SU-DHL-6 (cell line): ENCODE data around the gene HOMER2.

Experiments
- H2AFZ ChIP-seq: fragments of 200-600 bp; sonication (generic); 2 replicates; pipeline ENCODE4 v1.6.1; 2014; ENCODE audit warnings: low read depth, mild to moderate bottlenecking, moderate library complexity, mixed read lengths, antibody characterized with exemption, low read length; ENCODE audit not compliant: severe bottlenecking
- H3F3A ChIP-seq: fragments of 200-600 bp; shearing (Covaris generic); 2 replicates; pipeline ENCODE4 v1.6.0; 2016; ENCODE audit warnings: antibody characterized with exemption, mild to moderate bottlenecking; ENCODE audit not compliant: insufficient read depth
- H3K27ac ChIP-seq: fragments of 200-600 bp; sonication (generic); 2 replicates; pipeline ENCODE4 v1.5.1; 2016; ENCODE audit warnings: low read depth, mild to moderate bottlenecking, low read length, moderate library complexity, mixed read lengths
- H3K27me3 ChIP-seq: fragments of 200-600 bp; sonication (generic), shearing (Covaris generic); 2 replicates; pipeline ENCODE4 v1.6.0; 2014; ENCODE audit warnings: mild to moderate bottlenecking, low read length
- H3K36me3 ChIP-seq: fragments of 200-600 bp; sonication (generic); 2 replicates; pipeline ENCODE4 v1.6.1; 2014; ENCODE audit warnings: mild to moderate bottlenecking, low read length, mixed read lengths
- H3K4me2 ChIP-seq: fragments of 300-600, 200-600 bp; shearing (Covaris generic), sonication (generic); 2 replicates; pipeline ENCODE4 v1.6.0; 2014; ENCODE audit warnings: low read length, low read depth, mild to moderate bottlenecking; ENCODE audit not compliant: poor library complexity, severe bottlenecking
- H3K4me3 ChIP-seq: fragments of 200-600 bp; sonication (generic); 2 replicates; pipeline ENCODE4 v1.5.1; 2014; ENCODE audit warnings: antibody characterized with exemption, low read length, mild to moderate bottlenecking, mixed read lengths; ENCODE audit not compliant: insufficient read depth, poor library complexity, severe bottlenecking
- H3K79me2 ChIP-seq: fragments of 200-600 bp; sonication (generic); 2 replicates; pipeline ENCODE4 v1.6.1; 2014; ENCODE audit warnings: mild to moderate bottlenecking, low read length, moderate library complexity; ENCODE audit not compliant: insufficient read depth
- H3K9ac ChIP-seq: fragments of 200-600 bp; sonication (generic); 2 replicates; pipeline ENCODE4 v1.7.0; 2014; ENCODE audit warnings: mild to moderate bottlenecking, low read length
- H3K9me2 ChIP-seq: fragments of 200-600 bp; sonication (generic); replicated peaks from 2 replicates; pipeline ENCODE4 v1.6.1; 2014; ENCODE audit warnings: low read length; ENCODE audit not compliant: insufficient read depth
- H3K9me3 ChIP-seq: fragments of 200-600 bp; sonication (generic); 2 replicates; pipeline ENCODE4 v1.6.1; 2014; ENCODE audit warnings: low read length, mixed read lengths; ENCODE audit not compliant: insufficient read depth
- H4K20me1 ChIP-seq: fragments of 200-600 bp; sonication (generic); 2 replicates; pipeline ENCODE4 v1.6.1; 2014; ENCODE audit warnings: low read depth, mild to moderate bottlenecking, antibody characterized with exemption, low read length, moderate library complexity, mixed read lengths
- EZH2phosphoT487 ChIP-seq: fragments of 200-600 bp; sonication (generic), shearing (Covaris generic); conservative IDR thresholded peaks from 2 replicates; pipeline ENCODE4 v1.6.1; 2018; ENCODE audit warnings: mild to moderate bottlenecking, antibody characterized with exemption, low read length, moderate library complexity, mixed read lengths
- TF ChIP-seq, protein P1 (sequence below): fragments of 200-600 bp; sonication (generic); IDR thresholded peaks from one replicate; pipeline ENCODE4 v1.5.1; 2017; ENCODE audit warnings: antibody characterized with exemption, mild to moderate bottlenecking, low read length, moderate library complexity; ENCODE audit not compliant: insufficient read depth, poor library complexity, severe bottlenecking

Gene HOMER2

DNA sequence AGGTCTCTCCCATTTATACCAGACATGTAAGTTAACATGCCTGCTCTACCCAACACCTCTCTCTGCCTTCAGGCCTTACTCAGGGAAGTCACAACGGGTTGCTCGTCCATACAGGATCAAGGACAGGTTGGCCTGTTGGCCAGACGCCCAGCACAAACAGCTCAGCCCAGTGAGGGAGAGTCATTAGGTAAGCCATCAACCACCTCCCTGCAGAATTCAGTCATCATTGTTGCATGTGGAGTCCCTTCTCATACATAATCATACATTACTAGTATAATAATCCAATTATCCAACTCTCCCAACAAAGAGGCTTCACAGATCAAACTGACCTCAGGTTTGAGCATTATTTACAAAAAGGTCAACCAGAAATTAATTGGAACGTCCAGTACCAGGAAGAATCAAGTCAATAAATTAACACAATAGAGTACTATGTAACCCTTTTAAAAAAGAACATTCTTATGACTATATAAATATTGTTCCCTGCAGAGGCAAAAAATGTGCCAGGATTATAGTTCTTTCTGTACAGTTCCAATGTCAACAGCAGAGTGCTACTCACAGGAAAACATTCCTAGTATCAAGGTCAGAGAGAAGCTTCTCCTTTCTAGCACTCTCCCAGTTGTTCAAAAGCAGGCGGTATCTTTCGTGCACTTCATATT is 33.2 kb downstream of the HOMER2 start:
- Histone ChIP-seq H3K27me3 (no peaks in the 10 kb centered on the region), H3F3A (no peaks in the 10 kb centered on the region), H3K9me3 (no peaks in the 10 kb centered on the region), H3K36me3 (no peaks in the 10 kb centered on the region), H3K4me2 (no peak overlapping the region), H3K9ac (no peak overlapping the region), H3K79me2 (no peaks in the 10 kb centered on the region), H3K4me3 (no peak overlapping the region), H2AFZ (no peak overlapping the region), H3K27ac (no peak overlapping the region), H4K20me1 (no peaks in the 10 kb centered on the region), H3K9me2 (no peaks in the 10 kb centered on the region)
- TF ChIP-seq, protein P1, sequence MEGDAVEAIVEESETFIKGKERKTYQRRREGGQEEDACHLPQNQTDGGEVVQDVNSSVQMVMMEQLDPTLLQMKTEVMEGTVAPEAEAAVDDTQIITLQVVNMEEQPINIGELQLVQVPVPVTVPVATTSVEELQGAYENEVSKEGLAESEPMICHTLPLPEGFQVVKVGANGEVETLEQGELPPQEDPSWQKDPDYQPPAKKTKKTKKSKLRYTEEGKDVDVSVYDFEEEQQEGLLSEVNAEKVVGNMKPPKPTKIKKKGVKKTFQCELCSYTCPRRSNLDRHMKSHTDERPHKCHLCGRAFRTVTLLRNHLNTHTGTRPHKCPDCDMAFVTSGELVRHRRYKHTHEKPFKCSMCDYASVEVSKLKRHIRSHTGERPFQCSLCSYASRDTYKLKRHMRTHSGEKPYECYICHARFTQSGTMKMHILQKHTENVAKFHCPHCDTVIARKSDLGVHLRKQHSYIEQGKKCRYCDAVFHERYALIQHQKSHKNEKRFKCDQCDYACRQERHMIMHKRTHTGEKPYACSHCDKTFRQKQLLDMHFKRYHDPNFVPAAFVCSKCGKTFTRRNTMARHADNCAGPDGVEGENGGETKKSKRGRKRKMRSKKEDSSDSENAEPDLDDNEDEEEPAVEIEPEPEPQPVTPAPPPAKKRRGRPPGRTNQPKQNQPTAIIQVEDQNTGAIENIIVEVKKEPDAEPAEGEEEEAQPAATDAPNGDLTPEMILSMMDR, result no peak
- TF ChIP-seq EZH2phosphoT487, result no peak

DNA sequence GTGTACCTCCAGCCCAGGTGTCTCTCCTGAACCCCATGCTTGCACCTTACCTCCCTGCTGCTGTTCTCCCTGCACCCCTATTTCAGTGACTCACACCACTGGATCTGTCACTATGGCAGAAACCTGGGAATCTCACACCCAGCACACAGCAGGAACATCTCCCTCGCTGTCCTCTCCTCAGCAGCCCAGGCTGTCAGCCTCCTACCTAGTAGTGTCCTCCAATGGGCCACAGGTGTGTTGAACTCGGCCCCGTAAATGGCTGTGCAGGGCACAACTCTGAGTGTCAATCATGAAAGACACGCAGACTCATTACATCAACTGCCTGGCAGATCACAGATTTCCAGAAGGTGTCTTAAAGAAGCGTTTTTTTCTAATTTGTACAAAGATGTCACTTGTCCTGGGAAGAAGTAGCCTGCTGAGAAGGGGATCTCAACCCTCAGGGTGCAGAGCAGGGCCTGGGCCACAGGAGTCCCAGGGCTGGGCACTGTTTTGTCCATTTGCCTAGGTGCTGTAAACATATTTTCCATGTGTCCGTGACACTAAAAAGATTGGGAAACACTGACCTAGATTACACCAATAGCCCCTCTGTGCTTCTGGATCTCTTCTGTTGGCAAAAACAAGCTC is 33.8 kb downstream of the HOMER2 start:
- Histone ChIP-seq H3K27ac (no peak overlapping the region), H4K20me1 (no peaks in the 10 kb centered on the region), H3K9me2 (no peaks in the 10 kb centered on the region), H3K79me2 (no peaks in the 10 kb centered on the region), H2AFZ (no peak overlapping the region), H3K36me3 (no peaks in the 10 kb centered on the region), H3K4me3 (no peak overlapping the region), H3K9me3 (no peaks in the 10 kb centered on the region), H3F3A (no peaks in the 10 kb centered on the region), H3K4me2 (no peak overlapping the region), H3K27me3 (no peaks in the 10 kb centered on the region), H3K9ac (no peak overlapping the region)
- no peak for TF ChIP-seq EZH2phosphoT487
- TF ChIP-seq, protein P1, result no peak

DNA sequence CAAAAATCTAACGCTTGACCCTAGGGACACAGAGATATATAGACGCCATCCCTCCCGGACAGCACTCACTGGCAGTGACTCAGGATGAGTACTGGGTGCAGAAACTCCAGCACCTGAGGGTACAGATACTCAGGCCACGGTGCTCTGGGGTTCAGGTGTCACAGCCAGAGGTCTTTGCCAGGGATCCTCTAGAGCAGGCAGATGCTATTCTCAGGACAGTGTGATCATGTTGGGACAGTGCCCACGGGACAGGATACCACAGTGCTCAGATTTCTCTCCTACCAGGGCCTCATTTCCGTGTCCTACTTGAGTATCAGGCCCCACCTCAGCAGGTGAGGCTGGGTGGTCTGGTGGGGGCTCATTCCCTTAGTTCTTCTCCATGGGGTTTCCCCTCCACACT is 34.4 kb downstream of the HOMER2 start:
- Histone ChIP-seq H3K9me2 (no peaks in the 10 kb centered on the region), H3F3A (no peaks in the 10 kb centered on the region), H3K9ac (no peak overlapping the region), H2AFZ (no peak overlapping the region), H3K36me3 (no peaks in the 10 kb centered on the region), H3K27ac (no peak overlapping the region), H3K4me2 (no peak overlapping the region), H3K4me3 (no peak overlapping the region), H3K79me2 (no peaks in the 10 kb centered on the region), H3K27me3 (no peaks in the 10 kb centered on the region), H3K9me3 (no peaks in the 10 kb centered on the region), H4K20me1 (no peaks in the 10 kb centered on the region)
- TF ChIP-seq, protein P1, result no peak
- TF ChIP-seq EZH2phosphoT487, result no peak
